Putamen (tissue), 1 donor: ENCODE measurements around the gene ARHGEF10L.

Experiments used
- DNase-seq: peaks from one replicate; pipeline ENCODE4 v3.0.0-alpha.2; 2016; ENCODE audit warnings: low spot score

Gene ARHGEF10L

GRCh38 chr1:17523321-17524041 is 16.0 kb upstream of the ARHGEF10L start:
- no peak for DNase-seq

GRCh38 chr1:17524645-17525044 is 14.9 kb upstream of the ARHGEF10L start:
- DNase-seq: no peak

GRCh38 chr1:17525996-17526686 is 13.4 kb upstream of the ARHGEF10L start:
- no peak for DNase-seq

- DNase-seq: no peak
These were observed 12.2 kb upstream of the ARHGEF10L start for GRCh38 chr1:17527036-17527914.

GRCh38 chr1:17529381-17529780 is 10.1 kb upstream of the ARHGEF10L start:
- DNase-seq: no peak

- DNase-seq: no peak
These were observed 8.2 kb upstream of the ARHGEF10L start for GRCh38 chr1:17531343-17531681.

- DNase-seq: peak; percentile 72
These were observed 7.6 kb upstream of the ARHGEF10L start for GRCh38 chr1:17531682-17532487.

- no peak for DNase-seq
These were observed 6.3 kb upstream of the ARHGEF10L start for GRCh38 chr1:17533201-17533600.

GRCh38 chr1:17535300-17535936 is 4.1 kb upstream of the ARHGEF10L start:
- DNase-seq: no peak

- DNase-seq: no peak
These were observed 1.5 kb upstream of the ARHGEF10L start for GRCh38 chr1:17538010-17538409.

- no peak for DNase-seq
These were observed 925 bp upstream of the ARHGEF10L start for GRCh38 chr1:17538428-17539117.

- no peak for DNase-seq
These were observed 401 bp upstream of the ARHGEF10L start for GRCh38 chr1:17539118-17539476.

- peak; percentile 31 for DNase-seq
These were observed 930 bp downstream of the ARHGEF10L start for GRCh38 chr1:17540255-17541001.

GRCh38 chr1:17542645-17543044 is 3.1 kb downstream of the ARHGEF10L start:
- no peak for DNase-seq

- DNase-seq: no peak
These were observed 5.4 kb downstream of the ARHGEF10L start for GRCh38 chr1:17544776-17545350.

GRCh38 chr1:17545356-17545755 is 5.9 kb downstream of the ARHGEF10L start:
- DNase-seq: no peak

- DNase-seq: peak; percentile 49
These were observed 7.6 kb downstream of the ARHGEF10L start for GRCh38 chr1:17546946-17547670.

GRCh38 chr1:17549384-17549783 is 9.9 kb downstream of the ARHGEF10L start:
- no peak for DNase-seq
